GM19452 (cell line): ENCODE measurements around the gene COMP.
"Not testable (repeated sequence)": the region's sequence is repeated elsewhere in the genome, so short reads cannot be mapped to it uniquely, and the experiment has no call there.

Experiments
- ATAC-seq: cut with Tn5 transposase; IDR thresholded peaks from one replicate; pipeline ENCODE4 v1.9.1; 2021; ENCODE audit not compliant: unreplicated experiment

The COMP gene

DNA sequence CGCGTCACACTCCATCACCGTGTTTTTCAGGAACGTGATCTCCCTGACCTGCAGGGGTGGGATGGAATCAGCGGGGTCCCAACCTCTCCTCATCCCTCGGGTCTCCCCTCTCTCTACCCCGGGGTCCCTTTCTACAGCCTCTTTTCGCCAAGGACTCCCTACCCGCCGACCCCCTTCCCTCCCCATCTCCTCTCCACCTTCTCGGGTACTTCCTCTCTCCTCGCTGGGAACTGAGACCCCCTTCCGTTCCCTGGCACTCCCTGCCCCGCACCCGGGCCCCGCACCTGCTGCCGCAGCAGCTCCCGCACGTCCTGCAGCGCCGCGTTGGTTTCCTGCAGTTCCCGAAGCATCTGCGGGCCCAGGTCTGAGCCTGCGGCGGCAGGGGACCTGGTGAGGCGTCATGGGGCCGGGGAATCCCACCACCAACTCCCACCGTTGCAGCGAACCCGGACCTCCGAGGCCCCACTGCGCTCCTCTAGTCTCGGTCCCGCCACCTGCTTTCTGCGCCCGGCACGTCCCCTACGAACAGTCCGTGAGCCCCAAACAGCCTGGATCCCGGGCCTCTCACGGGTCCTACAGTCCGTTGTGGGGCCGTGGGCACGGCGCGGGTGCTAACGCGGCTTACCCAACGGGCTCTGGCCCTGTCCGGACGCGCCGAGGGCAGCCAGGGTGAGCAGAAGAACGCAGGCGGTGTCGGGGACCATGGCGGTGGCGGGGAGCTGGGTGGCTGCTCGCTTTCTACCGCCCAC is at the start of gene COMP:
TSS of gene COMP (minus strand) at position 740 of the 749 bp plus-strand sequence. CDS start at position 704, 36 bp downstream.
- no peak for ATAC-seq

GRCh38 chr19:18840288-18841267 is 49.5 kb upstream of the COMP start:
- ATAC-seq, result no peak

DNA sequence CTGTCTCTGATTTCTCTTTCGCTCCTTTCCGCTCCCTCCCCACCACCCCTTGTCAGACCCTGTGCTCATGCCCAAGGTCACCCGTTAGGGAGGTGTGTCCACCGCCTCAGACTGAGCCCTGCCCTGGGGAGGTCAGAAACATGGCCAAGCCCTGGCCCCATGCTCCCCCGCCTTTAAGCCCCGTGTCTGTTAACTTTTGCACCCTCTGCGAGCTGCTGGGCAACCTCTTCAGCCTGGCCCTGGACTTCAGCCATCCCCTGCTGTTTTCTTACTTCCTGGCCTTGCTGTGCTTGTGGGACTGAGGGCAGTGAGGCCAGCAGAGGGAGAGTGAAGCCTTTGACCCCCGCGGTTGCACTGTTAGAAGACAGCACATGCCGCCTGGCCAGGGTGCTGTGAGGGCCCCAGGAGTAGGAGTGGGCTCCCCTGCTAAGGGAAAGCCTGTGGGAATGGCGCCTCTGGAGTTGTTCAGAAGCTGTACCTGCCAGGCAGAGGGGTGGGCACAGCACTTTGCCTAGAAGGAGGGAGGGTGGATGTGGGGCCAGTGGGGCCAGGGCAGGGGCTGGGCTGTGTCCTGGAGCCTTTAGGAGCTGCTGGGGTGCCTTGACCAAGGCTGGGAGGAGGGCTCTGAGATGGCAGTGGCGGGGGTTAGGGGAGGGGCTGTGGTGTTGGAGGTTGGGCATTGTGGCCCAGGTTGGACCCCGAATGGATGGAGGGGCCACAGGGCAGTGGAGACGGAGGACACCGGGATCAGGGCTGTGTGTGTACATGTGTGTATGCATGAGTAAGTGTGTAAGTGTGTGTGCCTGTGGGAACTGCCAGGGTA is 48.6 kb upstream of the COMP start:
- ATAC-seq, result no peak

DNA sequence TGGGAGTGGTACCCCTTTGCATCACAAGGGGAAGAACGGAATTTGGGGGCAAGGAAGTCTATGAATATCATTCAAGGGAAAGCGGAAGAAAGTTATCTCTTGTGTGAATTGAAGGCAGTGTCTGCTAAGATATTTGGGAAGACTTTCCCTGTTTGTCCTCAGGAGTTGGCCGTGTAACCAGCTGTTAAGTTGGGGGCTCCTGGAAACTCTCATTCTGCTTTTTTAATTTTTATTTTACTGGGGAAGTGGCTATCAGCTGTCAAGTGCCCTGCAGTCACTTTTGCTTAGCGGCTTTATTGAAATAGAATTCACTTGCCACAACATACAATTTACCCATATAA is 43.5 kb upstream of the COMP start:
- no peak for ATAC-seq

DNA sequence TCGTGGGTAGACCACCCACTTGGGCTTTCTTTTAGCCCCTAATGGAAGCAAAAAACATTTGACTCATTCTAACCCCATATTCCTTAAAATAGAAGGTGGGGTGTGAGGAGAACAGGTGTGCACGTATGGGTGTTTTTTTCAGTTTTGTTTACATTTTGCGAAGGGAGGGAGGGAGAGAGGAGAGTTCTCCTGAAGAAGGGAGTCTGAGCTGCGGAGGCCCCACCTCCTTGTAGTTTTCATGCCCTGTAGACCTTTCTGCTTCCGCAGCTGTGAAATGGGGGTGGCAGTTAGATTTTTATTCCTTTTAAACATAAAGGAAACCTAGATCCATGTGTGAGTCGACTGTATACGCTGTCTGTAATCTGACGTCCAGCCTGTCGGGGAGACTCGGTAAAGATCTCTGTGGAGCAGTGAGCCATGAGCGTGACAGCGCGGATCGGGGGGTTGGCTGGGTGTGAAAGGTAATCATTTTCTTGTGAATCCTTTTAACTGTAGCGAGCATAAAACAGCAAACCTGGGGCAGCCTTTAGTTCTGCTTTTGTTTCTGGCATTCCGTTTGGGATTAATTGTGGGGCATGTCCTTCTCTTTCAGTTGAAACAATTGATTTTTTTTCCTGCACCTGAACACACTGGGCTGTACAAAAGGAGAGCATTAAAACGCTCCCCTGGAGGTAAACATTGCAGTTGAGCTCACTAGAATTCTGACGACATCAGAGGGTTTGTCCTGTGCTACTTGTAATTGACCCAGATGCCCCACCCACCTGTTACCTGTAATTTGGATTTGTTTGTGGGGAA is 42.9 kb upstream of the COMP start:
- ATAC-seq, result no peak

GRCh38 chr19:18833141-18833476 is 42.0 kb upstream of the COMP start:
- ATAC-seq, result no peak

DNA sequence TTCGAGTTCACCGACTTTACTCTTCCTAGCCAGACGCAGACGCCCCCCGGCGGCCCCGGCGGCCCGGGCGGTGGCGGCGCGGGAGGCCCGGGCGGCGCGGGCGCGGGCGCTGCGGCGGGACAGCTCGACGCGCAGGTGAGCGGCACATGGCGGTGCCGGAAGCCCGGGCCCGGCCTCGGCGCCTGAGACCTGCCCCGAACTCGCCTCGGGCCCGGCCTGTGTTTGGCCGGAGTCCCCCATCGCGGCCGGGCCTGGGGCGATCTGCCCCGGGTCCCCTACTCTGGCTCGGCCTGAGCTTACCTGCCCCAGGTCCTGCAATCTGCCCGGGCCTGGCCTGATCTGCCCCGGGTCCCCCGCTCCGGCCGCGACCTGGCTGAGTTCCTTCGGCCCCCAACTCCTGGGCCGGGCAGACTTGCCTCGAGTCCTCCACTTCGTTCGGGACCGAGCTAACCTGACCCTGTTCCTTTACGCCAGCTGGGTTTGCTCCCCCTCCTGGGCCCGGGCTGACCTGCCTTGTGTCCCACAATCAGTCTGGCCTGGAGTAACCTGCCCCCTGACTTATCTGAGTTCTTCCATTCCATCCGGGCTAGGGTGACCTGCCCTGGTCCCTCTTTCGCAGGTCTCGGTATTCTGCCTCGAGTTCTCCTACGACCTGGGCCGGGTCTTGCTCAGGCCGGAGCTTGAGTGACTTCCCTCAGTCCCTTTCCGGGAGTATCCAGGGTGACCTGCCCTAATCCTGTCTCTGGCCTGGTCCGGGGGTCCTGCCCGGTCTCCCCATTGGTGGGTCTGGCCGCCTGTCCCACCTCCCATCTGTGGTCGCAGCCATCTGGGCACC is 41.4 kb upstream of the COMP start:
- ATAC-seq, result peak; percentile 29

DNA sequence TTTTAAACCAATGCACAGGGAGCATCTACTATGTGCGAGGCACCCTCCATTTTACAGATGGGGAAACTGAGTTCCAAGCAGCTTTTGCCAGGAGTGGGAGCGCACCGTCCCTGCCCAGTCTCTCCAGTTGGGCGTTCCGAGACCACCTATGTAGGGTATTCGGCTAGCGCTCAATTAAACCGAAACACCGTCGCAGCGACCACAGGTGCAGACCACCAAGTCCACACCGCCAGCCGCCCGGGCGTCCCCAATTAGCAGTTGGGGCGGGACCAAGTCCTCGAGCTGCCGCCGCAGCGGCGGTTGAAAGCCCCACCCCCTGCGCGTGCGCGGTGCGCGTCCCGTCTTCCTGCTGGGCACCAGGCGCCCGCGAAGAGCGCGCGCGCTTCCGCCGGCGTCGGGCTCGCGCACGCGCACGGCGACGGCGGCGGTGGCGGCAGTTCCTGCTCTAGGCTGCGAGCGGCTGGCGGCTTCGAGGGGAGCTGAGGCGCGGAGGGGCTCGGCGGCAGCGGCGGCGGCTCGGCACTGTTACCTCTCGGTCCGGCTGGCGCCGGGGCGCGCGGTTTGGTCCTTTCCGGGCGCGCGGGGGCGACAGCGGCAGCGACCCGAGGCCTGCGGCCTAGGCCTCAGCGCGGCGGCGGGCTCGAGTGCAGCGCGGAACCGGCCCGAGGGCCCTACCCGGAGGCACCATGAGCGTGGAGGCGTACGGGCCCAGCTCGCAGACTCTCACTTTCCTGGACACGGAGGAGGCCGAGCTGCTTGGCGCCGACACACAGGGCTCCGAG is 40.6 kb upstream of the COMP start, which contains the start of gene UPF1:
TSS of gene UPF1 (plus strand) at position 436 of the 782 bp plus-strand sequence. CDS start at position 687, 251 bp downstream.
- peak; percentile 77 for ATAC-seq

- ATAC-seq, result no peak
Observed at GRCh38 chr19:18830488-18830887, 39.4 kb upstream of the COMP start.

GRCh38 chr19:18828786-18829185 is 37.7 kb upstream of the COMP start:
- ATAC-seq, result no peak

GRCh38 chr19:18817574-18817973 is 26.5 kb upstream of the COMP start:
- no peak for ATAC-seq

DNA sequence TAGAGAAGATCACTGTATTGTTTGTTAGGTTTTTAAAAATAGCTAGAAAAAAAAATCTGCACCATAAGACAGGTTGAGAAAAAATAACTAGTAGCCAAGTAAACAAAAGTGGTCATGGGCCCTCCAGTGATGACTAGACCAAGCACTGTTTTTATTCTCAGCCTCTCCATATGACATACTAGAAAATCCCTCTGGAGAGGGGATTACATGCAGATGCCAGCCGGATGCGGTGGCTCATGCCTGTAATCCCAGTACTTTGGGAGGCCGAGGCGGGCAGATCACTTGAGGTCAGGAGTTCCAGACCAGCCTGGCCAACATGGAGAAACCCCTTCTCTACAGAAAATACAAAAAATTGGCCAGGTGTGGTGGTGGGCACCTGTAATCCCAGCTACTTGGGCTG is 25.5 kb upstream of the COMP start:
- ATAC-seq, result not testable (repeated sequence)

- no peak for ATAC-seq
Observed at GRCh38 chr19:18815673-18816072, 24.6 kb upstream of the COMP start.

GRCh38 chr19:18814063-18814462 is 23.0 kb upstream of the COMP start:
- no peak for ATAC-seq

- ATAC-seq, result not testable (repeated sequence)
Observed at GRCh38 chr19:18811638-18812037, 20.5 kb upstream of the COMP start.

DNA sequence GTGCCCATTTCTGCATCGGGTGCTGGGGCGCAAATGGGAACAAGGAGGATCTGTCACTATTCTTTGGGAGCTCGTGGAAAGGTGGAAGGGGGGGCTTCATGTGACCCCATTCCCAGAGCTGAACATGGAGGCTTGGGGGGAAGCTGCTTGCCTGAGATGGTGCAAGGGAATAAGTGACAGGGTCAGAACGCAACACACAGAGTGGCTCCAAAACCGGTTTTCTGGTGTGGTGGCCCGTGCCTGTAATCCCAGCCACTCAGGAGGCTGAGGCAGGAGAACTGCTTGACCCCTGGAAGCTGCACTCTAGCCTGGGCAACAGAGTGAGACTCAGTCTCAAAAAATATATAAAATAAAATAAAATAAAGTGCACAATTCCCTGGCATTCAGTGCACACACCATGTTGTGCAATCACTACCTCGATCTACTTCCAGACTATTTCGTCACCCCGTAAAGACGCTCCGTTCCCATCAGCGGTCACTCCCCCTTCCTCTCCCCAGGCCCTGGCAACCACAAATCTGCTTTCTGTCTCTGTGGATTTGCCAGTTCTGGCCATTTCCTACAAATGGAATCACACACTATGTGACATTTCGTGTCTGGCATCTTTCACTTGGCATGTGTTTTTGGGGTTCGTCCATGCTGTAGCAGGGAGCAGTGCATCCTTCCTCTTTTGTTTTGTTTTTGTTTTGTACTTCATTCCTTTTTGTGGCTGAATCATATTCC is 18.2 kb upstream of the COMP start:
- no peak for ATAC-seq

DNA sequence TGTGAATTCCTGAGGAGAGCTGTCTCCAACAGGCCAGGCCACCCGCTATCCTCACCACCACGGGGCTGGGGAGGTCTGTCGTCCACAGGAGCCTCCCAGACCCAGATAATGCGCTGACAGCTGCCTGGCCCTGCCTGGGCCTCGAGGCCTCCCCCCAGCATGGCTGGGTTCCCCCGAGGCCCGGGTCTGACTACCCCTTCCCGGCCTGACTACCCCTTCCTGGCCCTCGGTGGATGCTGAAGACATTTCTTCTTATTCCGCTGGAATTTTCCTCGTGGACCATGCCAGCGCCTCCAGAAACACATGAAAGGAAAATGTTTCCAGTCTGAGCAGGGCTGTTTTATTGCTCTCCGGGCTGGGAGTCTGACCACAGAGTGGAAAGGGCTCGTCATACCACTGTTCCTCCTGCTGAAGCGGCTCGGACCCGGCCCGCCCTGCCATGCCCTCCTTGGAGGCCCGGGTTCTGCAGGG is 16.8 kb upstream of the COMP start:
- no peak for ATAC-seq

- ATAC-seq, result no peak
Observed at GRCh38 chr19:18804643-18805042, 13.5 kb upstream of the COMP start.
